GM13976 (cell line): ENCODE results near the gene CEP89.

Source experiments
- DNase-seq: peaks from one replicate; pipeline ENCODE4 v3.0.0; 2012; ENCODE audit warnings: low spot score
- CTCF ChIP-seq: IDR thresholded peaks from 2 replicates; pipeline ENCODE4 v1.5.1; 2012; ENCODE audit warnings: borderline replicate concordance, mild to moderate bottlenecking; ENCODE audit not compliant: insufficient read depth; ENCODE audit errors: extremely low read depth, missing control alignments, control extremely low read depth
- in situ Hi-C: fragments of 300-500 bp; cut with MboI; formaldehyde crosslinking; loops from one replicate; pipeline ENCODE4 v1.12.0; 2022; ENCODE audit warnings: low sequenced_read_pairs, mixed read lengths, inconsistent platforms; ENCODE audit not compliant: unreplicated experiment

Gene CEP89

GRCh38 chr19:32829345-32829896, 142.3 kb downstream of the CEP89 start:
- no peak for TF ChIP-seq CTCF
- no peak for DNase-seq
- in situ Hi-C loops, result no loop called here

GRCh38 chr19:32828643-32829344, 143.0 kb downstream of the CEP89 start:
- TF ChIP-seq CTCF, result no peak
- DNase-seq, result no peak
- in situ Hi-C loops, result no loop called here

GRCh38 chr19:32828139-32828538, 143.6 kb downstream of the CEP89 start:
- DNase-seq, result no peak
- TF ChIP-seq CTCF, result no peak
- in situ Hi-C loops, result no loop called here
